Thyroid gland (tissue), 4 donors: ENCODE results near the gene MS4A6A. TPM values are rescaled to one million over a fixed set of nuclear protein-coding genes. Genes with fewer than 3 reads are reported as not detected.

Experiments
- DNase-seq, 2 donors: peaks; one replicate each; pipeline ENCODE4 v3.0.0-alpha.2; 2019
- H3K27ac ChIP-seq, 3 donors: fragments of 200-600 bp; sonication (generic); 1 replicate in 2 of 3; 2 replicates in 1 of 3; pipeline ENCODE4 v1.5.1; 2016 to 2019; ENCODE audit warnings: mild to moderate bottlenecking in 1 of 3, moderate library complexity in 1 of 3
- H3K27me3 ChIP-seq: fragments of 200-600 bp; sonication (generic); one replicate; pipeline ENCODE4 v1.5.1; 2019
- H3K36me3 ChIP-seq, 2 donors: fragments of 200-600 bp; sonication (generic); one replicate each; pipeline ENCODE4 v1.5.1; 2016 to 2019
- H3K4me1 ChIP-seq, 2 donors: fragments of 200-600 bp; sonication (generic); one replicate each; pipeline ENCODE4 v1.5.1; 2017 to 2019
- H3K4me3 ChIP-seq, 3 donors: fragments of 200-600 bp; sonication (generic); replicated peaks in 1 of 3; 1 replicate in 2 of 3; 2 replicates in 1 of 3; pipeline ENCODE4 v1.5.1; 2016; ENCODE audit warnings: mild to moderate bottlenecking in 1 of 3
- H3K9me3 ChIP-seq: fragments of 200-600 bp; sonication (generic); one replicate; pipeline ENCODE4 v1.5.1; 2017
- CTCF ChIP-seq, 6 experiments: fragments of 200-600 bp in 3 of 6; fragments of 450-650 bp in 3 of 6; sonication (generic) in 3 of 6; IDR thresholded peaks; one replicate each; pipeline ENCODE4 v1.5.1; 2016 to 2019; ENCODE audit warnings: antibody characterized with exemption in 6 of 6, mild to moderate bottlenecking in 2 of 6, inconsistent platforms in 1 of 6, moderate library complexity in 1 of 6
- POLR2A ChIP-seq, 2 donors: fragments of 450-650 bp; IDR thresholded peaks; one replicate each; pipeline ENCODE4 v1.6.1; 2017; ENCODE audit warnings: antibody characterized with exemption in 2 of 2, mild to moderate bottlenecking in 2 of 2, moderate library complexity in 1 of 2
- WGBS, 2 donors: methylation state at CpG; one replicate each; pipeline ENCODE4 v1.1.5; 2017; 5-methylcytosine and 5-hydroxymethylcytosine counted together
- intact Hi-C: fragments of 100-400 bp; cut with DNase I; formaldehyde crosslinking; loops from one replicate; pipeline ENCODE4 v1.15.1; 2023
- total RNA-seq, 4 donors: library from RNA; depleted of rRNA; stranded (reverse); fragments of >200 nt; gene quantifications; one replicate each; pipeline ENCODE4 v1.2.3, GENCODE V29; 2016

MS4A6A gene
- total RNA-seq = 10 to 100 TPM; 12.1 to 51.6 (median 36.9) TPM

- H3K27ac ChIP-seq = no peak within 1 kb of the TSS
- 60 to 64% methylated on average over 9 to 10 of the region's 10 CpGs for WGBS, 2 donors
- DNase-seq = no peak
- H3K9me3 ChIP-seq = no peaks in the 10 kb centered on the region
- intact Hi-C loops = no loop called here
- no peaks in the 10 kb centered on the region for H3K4me1 ChIP-seq
- H3K27me3 ChIP-seq = no peaks in the 10 kb centered on the region
- H3K4me3 ChIP-seq = no peak within 1 kb of the TSS
- TF ChIP-seq CTCF (IDR thresholded peaks at IDR 0.05) = no peak
- H3K36me3 ChIP-seq = no peaks in the 10 kb centered on the region
Observed at GRCh38 chr11:60182541-60183330, at the start of gene MS4A6A. Gene MS4A6A, minus strand, starts transcription at chr11:60183083. Its CDS starts 1,356 bp downstream, at chr11:60181727.

- Histone ChIP-seq H3K27me3 (no peaks in the 10 kb centered on the region), H3K4me3 (no peak overlapping the region), H3K27ac (no peak overlapping the region), H3K36me3 (no peaks in the 10 kb centered on the region), H3K9me3 (no peaks in the 10 kb centered on the region), H3K4me1 (no peaks in the 10 kb centered on the region)
- DNase-seq = no peak
- intact Hi-C loops = no loop called here
- 57 to 63% methylated on average over 1 of the region's 1 CpG for WGBS, 2 donors
- TF ChIP-seq CTCF (IDR thresholded peaks at IDR 0.05) = no peak
- no peak for TF ChIP-seq POLR2A (IDR thresholded peaks at IDR 0.05)
Observed at GRCh38 chr11:60230681-60231080, 47.8 kb upstream of the MS4A6A start.

GRCh38 chr11:60222141-60222540, 39.3 kb upstream of the MS4A6A start:
- no peaks in the 10 kb centered on the region for H3K9me3 ChIP-seq
- WGBS, 2 donors = 83 to 91% methylated on average over 4 of the region's 4 CpGs
- TF ChIP-seq CTCF (IDR thresholded peaks at IDR 0.05) = no peak
- TF ChIP-seq POLR2A (IDR thresholded peaks at IDR 0.05) = no peak
- no peak overlapping the region for H3K27ac ChIP-seq
- no peak overlapping the region for H3K4me3 ChIP-seq
- no peaks in the 10 kb centered on the region for H3K4me1 ChIP-seq
- intact Hi-C loops = no loop called here
- H3K27me3 ChIP-seq = no peaks in the 10 kb centered on the region
- H3K36me3 ChIP-seq = no peaks in the 10 kb centered on the region
- no peak for DNase-seq

- Histone ChIP-seq H3K4me3 (no peak overlapping the region), H3K27me3 (no peaks in the 10 kb centered on the region), H3K9me3 (no peaks in the 10 kb centered on the region), H3K36me3 (no peaks in the 10 kb centered on the region), H3K4me1 (no peaks in the 10 kb centered on the region), H3K27ac (no peak overlapping the region)
- no peak for TF ChIP-seq CTCF (IDR thresholded peaks at IDR 0.05)
- TF ChIP-seq POLR2A (IDR thresholded peaks at IDR 0.05) = no peak
- no peak for DNase-seq
- 65 to 73% methylated on average over 3 of the region's 3 CpGs for WGBS, 2 donors
- intact Hi-C loops = no loop called here
Observed at GRCh38 chr11:60221692-60222091, 38.8 kb upstream of the MS4A6A start.

GRCh38 chr11:60221181-60221580, 38.3 kb upstream of the MS4A6A start:
- TF ChIP-seq POLR2A (IDR thresholded peaks at IDR 0.05) = no peak
- TF ChIP-seq CTCF (IDR thresholded peaks at IDR 0.05) = no peak
- Histone ChIP-seq H3K27me3 (no peaks in the 10 kb centered on the region), H3K36me3 (no peaks in the 10 kb centered on the region), H3K9me3 (no peaks in the 10 kb centered on the region), H3K4me3 (no peak overlapping the region), H3K4me1 (no peaks in the 10 kb centered on the region), H3K27ac (no peak overlapping the region)
- intact Hi-C loops = no loop called here
- 84 to 92% methylated on average over 3 of the region's 3 CpGs for WGBS, 2 donors
- DNase-seq = no peak
